ENCODE measurements around the gene UNCX. TPM values are rescaled to one million over a fixed set of nuclear protein-coding genes. Genes with fewer than 3 reads are reported as not detected.

Gene UNCX
- total RNA-seq, 3 donors from 2014 or later: not detected

- intact Hi-C loops (cut with DNase I; ENCODE audit: low total_unique reads): loop anchor here (1.0 kb wide), 1 partner anchor 42 kb away; no protein-coding TSS in a partner anchor
- Histone ChIP-seq H3K4me1 (no peaks in the 10 kb centered on the region), H3K9me3 (no peaks in the 10 kb centered on the region), H3K4me3 (no peak overlapping the region), H3K27me3 (peaks cover 3 to 88% of the 10 kb centered on the region in 2 donors), H3K27ac (no peak overlapping the region), H3K36me3 (no peaks in the 10 kb centered on the region)
- no peak for DNase-seq (ENCODE audit: low spot score in 2 of 2)
- no peak for TF ChIP-seq CTCF (IDR thresholded peaks at IDR 0.05)
- no peak for TF ChIP-seq POLR2AphosphoS5 (IDR thresholded peaks at IDR 0.05)
- no peak for TF ChIP-seq POLR2A (IDR thresholded peaks at IDR 0.05)
Measured at GRCh38 chr7:1264345-1265280, 31.9 kb downstream of the UNCX start.

- Histone ChIP-seq H3K9me3 (peaks cover 0 to 3% of the 10 kb centered on the region in 2 donors), H3K36me3 (no peaks in the 10 kb centered on the region), H3K27ac (no peak overlapping the region), H3K4me1 (no peaks in the 10 kb centered on the region), H3K27me3 (peaks cover 0 to 87% of the 10 kb centered on the region in 2 donors), H3K4me3 (no peak overlapping the region)
- no peak for DNase-seq (ENCODE audit: low spot score in 2 of 2)
- intact Hi-C loops (cut with DNase I; ENCODE audit: low total_unique reads): no loop called here
- TF ChIP-seq POLR2AphosphoS5 (IDR thresholded peaks at IDR 0.05) (no peak), CTCF (IDR thresholded peaks at IDR 0.05) (no peak), POLR2A (IDR thresholded peaks at IDR 0.05) (no peak)
Measured at GRCh38 chr7:1267016-1267900, 34.6 kb downstream of the UNCX start.

- Histone ChIP-seq H3K4me1 (no peaks in the 10 kb centered on the region), H3K27me3 (peaks cover 0 to 79% of the 10 kb centered on the region in 2 donors), H3K27ac (no peak overlapping the region), H3K36me3 (no peaks in the 10 kb centered on the region), H3K9me3 (peaks cover 0 to 3% of the 10 kb centered on the region in 2 donors), H3K4me3 (no peak overlapping the region)
- intact Hi-C loops (cut with DNase I; ENCODE audit: low total_unique reads): no loop called here
- DNase-seq (ENCODE audit: low spot score in 2 of 2): no peak
- no peak for TF ChIP-seq POLR2AphosphoS5 (IDR thresholded peaks at IDR 0.05)
- TF ChIP-seq CTCF (IDR thresholded peaks at IDR 0.05): no peak
- no peak for TF ChIP-seq POLR2A (IDR thresholded peaks at IDR 0.05)
Measured at GRCh38 chr7:1268076-1268815, 35.6 kb downstream of the UNCX start.

GRCh38 chr7:1268866-1269265, 36.2 kb downstream of the UNCX start:
- no peak overlapping the region for H3K4me3 ChIP-seq
- TF ChIP-seq POLR2A (IDR thresholded peaks at IDR 0.05) (no peak), CTCF (IDR thresholded peaks at IDR 0.05) (no peak), POLR2AphosphoS5 (IDR thresholded peaks at IDR 0.05) (no peak)
- peaks cover 0 to 3% of the 10 kb centered on the region in 2 donors for H3K9me3 ChIP-seq
- no peaks in the 10 kb centered on the region for H3K4me1 ChIP-seq
- peaks cover 0 to 73% of the 10 kb centered on the region in 2 donors for H3K27me3 ChIP-seq
- H3K36me3 ChIP-seq: no peaks in the 10 kb centered on the region
- H3K27ac ChIP-seq: no peak overlapping the region
- intact Hi-C loops (cut with DNase I; ENCODE audit: low total_unique reads): no loop called here
- no peak for DNase-seq (ENCODE audit: low spot score in 2 of 2)

All from breast epithelium (tissue), 4 donors.